Activated naive CD8-positive, alpha-beta T cell treated with anti-CD3 and anti-CD28 coated beads, Interleukin-2, amount 50 U/mL, for 16 hours (primary cell): Measurements from ENCODE around the gene CADPS.

Experiments used
- DNase-seq: peaks from one replicate; pipeline ENCODE4 v3.0.0-alpha.2; 2020; ENCODE audit warnings: low read depth, low spot score

CADPS gene

GRCh38 chr3:62874711-62875557 is at the start of gene CADPS:
Gene CADPS (minus strand): TSS chr3:62875416. CDS start chr3:62875029, 387 bp downstream.
- no peak for DNase-seq

GRCh38 chr3:62923066-62923465 is 47.9 kb upstream of the CADPS start:
- no peak for DNase-seq

GRCh38 chr3:62922326-62922725 is 47.1 kb upstream of the CADPS start:
- no peak for DNase-seq

GRCh38 chr3:62920466-62920784 is 45.2 kb upstream of the CADPS start:
- no peak for DNase-seq

GRCh38 chr3:62919784-62920465 is 44.7 kb upstream of the CADPS start:
- DNase-seq = no peak

- DNase-seq = no peak
These were observed 43.6 kb upstream of the CADPS start for GRCh38 chr3:62918777-62919176.

GRCh38 chr3:62918131-62918530 is 42.9 kb upstream of the CADPS start:
- no peak for DNase-seq

- DNase-seq = no peak
These were observed 36.3 kb upstream of the CADPS start for GRCh38 chr3:62911526-62911925.

GRCh38 chr3:62905331-62905730 is 30.1 kb upstream of the CADPS start:
- no peak for DNase-seq

GRCh38 chr3:62898530-62899496 is 23.6 kb upstream of the CADPS start:
- no peak for DNase-seq

- no peak for DNase-seq
These were observed 20.7 kb upstream of the CADPS start for GRCh38 chr3:62895901-62896300.

- DNase-seq = no peak
These were observed 17.7 kb upstream of the CADPS start for GRCh38 chr3:62892951-62893350.

- DNase-seq = no peak
These were observed 16.8 kb upstream of the CADPS start for GRCh38 chr3:62892045-62892444.

- DNase-seq = no peak
These were observed 13.6 kb upstream of the CADPS start for GRCh38 chr3:62888778-62889177.

- no peak for DNase-seq
These were observed 13.0 kb upstream of the CADPS start for GRCh38 chr3:62888180-62888579.

GRCh38 chr3:62885136-62885535 is 9.9 kb upstream of the CADPS start:
- DNase-seq = no peak

- no peak for DNase-seq
These were observed 9.1 kb upstream of the CADPS start for GRCh38 chr3:62884096-62884870.

- no peak for DNase-seq
These were observed 7.5 kb upstream of the CADPS start for GRCh38 chr3:62882676-62883200.

GRCh38 chr3:62876064-62876463 is 848 bp upstream of the CADPS start:
- DNase-seq = no peak

GRCh38 chr3:62875558-62876002 is 364 bp upstream of the CADPS start:
- no peak for DNase-seq
